ENCODE measurements around the gene MXRA7.
A peak's percentile ranks its signal among the peaks of the same experiment; 100 is the strongest.
"Not testable (repeated sequence)": the region's sequence is repeated elsewhere in the genome, so short reads cannot be mapped to it uniquely, and the experiment has no call there.

Gene MXRA7

GRCh38 chr17:76713765-76714164, 3.0 kb upstream of the MXRA7 start:
- no peak for TF ChIP-seq CTCF (conservative IDR thresholded peaks at IDR 0.05; ENCODE audit: low read length)
- H3K4me3 ChIP-seq (ENCODE audit: low read length), result no peak overlapping the region
- DNase-seq (ENCODE audit: low read depth), result no peak

GRCh38 chr17:76712321-76712720, 1.6 kb upstream of the MXRA7 start:
- DNase-seq (ENCODE audit: low read depth); H3K4me3 ChIP-seq (ENCODE audit: low read length): not testable (repeated sequence)

- DNase-seq (ENCODE audit: low read depth), result peak; percentile 40
- H3K4me3 ChIP-seq (ENCODE audit: low read length), result peak overlapping the region; percentile 91
Measured at GRCh38 chr17:76709951-76710862, 558 bp downstream of the MXRA7 start.

GRCh38 chr17:76709077-76709950, 1.5 kb downstream of the MXRA7 start:
- H3K4me3 ChIP-seq (ENCODE audit: low read length), result peak overlapping the region; percentile 91
- DNase-seq (ENCODE audit: low read depth), result peak; percentile 99
- 0 out of 2 replicates have a peak, but pooled peaks have one; percentile 1 for TF ChIP-seq CTCF (conservative IDR thresholded peaks at IDR 0.05; ENCODE audit: low read length)

- H3K4me3 ChIP-seq (ENCODE audit: low read length), result peak overlapping the region; percentile 91
- TF ChIP-seq CTCF (conservative IDR thresholded peaks at IDR 0.05; ENCODE audit: low read length), result peak; percentile 28
- no peak for DNase-seq (ENCODE audit: low read depth)
Measured at GRCh38 chr17:76707985-76708807, 2.6 kb downstream of the MXRA7 start.

GRCh38 chr17:76706817-76707216, 3.9 kb downstream of the MXRA7 start:
- no peak for DNase-seq (ENCODE audit: low read depth)
- no peak overlapping the region for H3K4me3 ChIP-seq (ENCODE audit: low read length)
- no peak for TF ChIP-seq CTCF (conservative IDR thresholded peaks at IDR 0.05; ENCODE audit: low read length)

GRCh38 chr17:76704805-76705204, 6.0 kb downstream of the MXRA7 start:
- H3K4me3 ChIP-seq (ENCODE audit: low read length), result no peak overlapping the region
- TF ChIP-seq CTCF (conservative IDR thresholded peaks at IDR 0.05; ENCODE audit: low read length), result no peak
- DNase-seq (ENCODE audit: low read depth), result no peak
